Adipocyte (in vitro differentiated cells): Measurements from ENCODE around the gene ABCG2.
"Not testable (repeated sequence)": the region's sequence is repeated elsewhere in the genome, so short reads cannot be mapped to it uniquely, and the experiment has no call there.

Experiments
- DNase-seq: peaks from one replicate; pipeline ENCODE4 v3.0.0-alpha.2; 2015; ENCODE audit warnings: low read depth
- H3K27me3 ChIP-seq: replicated peaks from 2 replicates; pipeline ENCODE4 v1.7.0; 2013; ENCODE audit warnings: mild to moderate bottlenecking, low read length, moderate library complexity; ENCODE audit not compliant: control insufficient read depth, insufficient read depth
- H3K36me3 ChIP-seq: 2 replicates; pipeline ENCODE4 v1.7.0; 2013; ENCODE audit warnings: low read length, mild to moderate bottlenecking, moderate library complexity; ENCODE audit not compliant: control insufficient read depth, insufficient read depth, severe bottlenecking
- H3K4me1 ChIP-seq: 2 replicates; pipeline ENCODE4 v1.7.0; 2013; ENCODE audit warnings: mild to moderate bottlenecking, low read length, moderate library complexity; ENCODE audit not compliant: control insufficient read depth, insufficient read depth
- H3K4me3 ChIP-seq: 2 replicates; pipeline ENCODE4 v1.7.0; 2013; ENCODE audit warnings: mild to moderate bottlenecking, low read length, moderate library complexity
- H3K9ac ChIP-seq: 2 replicates; pipeline ENCODE4 v1.7.0; 2013; ENCODE audit warnings: mild to moderate bottlenecking, low read length, moderate library complexity
- H3K9me3 ChIP-seq: 2 replicates; pipeline ENCODE4 v1.7.0; 2013; ENCODE audit warnings: mild to moderate bottlenecking, low read length, moderate library complexity; ENCODE audit not compliant: control insufficient read depth

Gene ABCG2

GRCh38 chr4:88137112-88137511 is 21.3 kb downstream of the ABCG2 start:
- H3K27me3 ChIP-seq, result no peaks in the 10 kb centered on the region
- no peak overlapping the region for H3K9ac ChIP-seq
- peaks cover 18% of the 10 kb centered on the region for H3K4me1 ChIP-seq
- H3K36me3 ChIP-seq, result no peaks in the 10 kb centered on the region
- no peak for DNase-seq
- H3K9me3 ChIP-seq, result no peaks in the 10 kb centered on the region
- H3K4me3 ChIP-seq, result no peak overlapping the region

- no peak for DNase-seq
- no peak overlapping the region for H3K4me3 ChIP-seq
Measured at GRCh38 chr4:88136249-88136648, 22.2 kb downstream of the ABCG2 start.

GRCh38 chr4:88135356-88135663 is 23.1 kb downstream of the ABCG2 start:
- no peak for DNase-seq
- no peaks in the 10 kb centered on the region for H3K27me3 ChIP-seq

More at GRCh38 chr4:88136249-88136648, 22.2 kb downstream of the ABCG2 start:
- H3K27me3 ChIP-seq, result no peaks in the 10 kb centered on the region
- H3K9me3 ChIP-seq, result no peaks in the 10 kb centered on the region
- no peak overlapping the region for H3K9ac ChIP-seq
- H3K4me1 ChIP-seq, result peaks cover 18% of the 10 kb centered on the region
- no peaks in the 10 kb centered on the region for H3K36me3 ChIP-seq

DNA sequence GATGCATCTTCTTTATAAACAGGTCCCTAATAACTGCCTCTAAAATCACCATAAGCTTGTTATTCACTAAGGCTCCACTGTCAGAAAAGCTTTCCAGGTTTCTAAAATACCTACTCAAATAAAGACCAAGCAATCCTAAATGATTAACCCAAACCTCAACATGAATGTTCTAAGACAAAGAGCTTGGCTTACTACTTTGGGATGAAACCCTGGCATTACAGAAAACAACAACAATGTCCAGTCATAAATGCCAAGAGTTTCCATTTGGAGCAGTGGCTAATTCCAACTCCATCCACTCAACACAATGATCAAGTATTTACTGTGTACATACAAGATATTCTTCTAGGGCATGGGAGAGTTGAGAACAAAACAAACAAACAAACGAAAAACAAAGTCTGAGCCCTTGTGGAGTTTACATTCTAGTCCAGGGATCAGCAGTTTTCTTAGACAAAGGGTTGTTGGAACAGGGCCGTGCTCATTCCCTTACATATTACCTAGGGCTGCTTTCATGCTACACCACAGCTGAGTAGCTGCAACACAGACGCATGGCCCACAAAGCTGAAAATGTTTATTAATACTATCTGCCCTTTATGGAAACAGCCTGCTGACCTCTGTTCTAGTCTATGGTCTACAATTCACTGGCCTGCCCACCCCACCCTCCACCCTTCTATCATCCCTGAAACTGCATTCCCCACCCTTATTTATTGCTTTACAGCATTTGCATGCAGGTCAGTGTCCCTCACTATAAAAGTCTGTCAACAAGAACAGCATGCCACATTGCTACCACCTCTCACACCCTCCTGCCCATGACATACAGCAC is 23.7 kb downstream of the ABCG2 start:
- Histone ChIP-seq H3K36me3 (no peaks in the 10 kb centered on the region), H3K4me1 (peaks cover 18% of the 10 kb centered on the region), H3K9me3 (no peaks in the 10 kb centered on the region), H3K9ac (no peak overlapping the region), H3K27me3 (no peaks in the 10 kb centered on the region), H3K4me3 (no peak overlapping the region)
- DNase-seq, result no peak

More at GRCh38 chr4:88135356-88135663, 23.1 kb downstream of the ABCG2 start:
- Histone ChIP-seq H3K9ac (no peak overlapping the region), H3K4me1 (peaks cover 18% of the 10 kb centered on the region), H3K4me3 (no peak overlapping the region), H3K36me3 (no peaks in the 10 kb centered on the region), H3K9me3 (no peaks in the 10 kb centered on the region)

GRCh38 chr4:88134111-88134510 is 24.3 kb downstream of the ABCG2 start:
- Histone ChIP-seq H3K9me3 (no peaks in the 10 kb centered on the region), H3K36me3 (no peaks in the 10 kb centered on the region), H3K9ac (no peak overlapping the region), H3K4me1 (peaks cover 18% of the 10 kb centered on the region), H3K27me3 (no peaks in the 10 kb centered on the region), H3K4me3 (no peak overlapping the region)
- no peak for DNase-seq

GRCh38 chr4:88130544-88131305 is 27.7 kb downstream of the ABCG2 start:
- no peaks in the 10 kb centered on the region for H3K36me3 ChIP-seq
- DNase-seq, result no peak
- H3K9me3 ChIP-seq, result no peaks in the 10 kb centered on the region
- H3K9ac ChIP-seq, result no peak overlapping the region
- H3K27me3 ChIP-seq, result no peaks in the 10 kb centered on the region
- no peak overlapping the region for H3K4me3 ChIP-seq
- H3K4me1 ChIP-seq, result no peaks in the 10 kb centered on the region

DNA sequence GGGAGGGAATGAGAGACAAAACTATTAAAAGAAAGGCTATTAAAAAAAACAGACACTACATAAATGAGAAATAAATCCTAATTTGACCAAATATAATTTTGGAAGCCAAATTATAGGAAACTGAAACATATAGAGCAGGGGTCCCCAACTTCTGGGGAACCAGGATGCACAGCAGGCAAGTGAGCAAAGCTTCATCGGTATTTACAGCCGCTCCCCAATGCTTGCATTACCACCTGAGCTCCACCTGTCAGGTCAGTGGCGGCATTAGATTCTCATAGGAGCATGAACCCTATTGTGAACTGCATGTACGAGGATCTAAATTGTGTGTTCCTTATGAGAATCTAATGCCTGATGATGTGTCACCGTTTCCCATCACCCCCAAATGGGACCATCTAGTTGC is 28.4 kb downstream of the ABCG2 start:
- no peak overlapping the region for H3K4me3 ChIP-seq
- H3K9me3 ChIP-seq, result no peaks in the 10 kb centered on the region
- no peaks in the 10 kb centered on the region for H3K4me1 ChIP-seq
- no peak overlapping the region for H3K9ac ChIP-seq
- no peaks in the 10 kb centered on the region for H3K27me3 ChIP-seq
- no peaks in the 10 kb centered on the region for H3K36me3 ChIP-seq
- no peak for DNase-seq

GRCh38 chr4:88122260-88122659 is 36.2 kb downstream of the ABCG2 start:
- not testable (repeated sequence) for H3K4me3 ChIP-seq, DNase-seq
- peaks cover 13% of the 10 kb centered on the region for H3K9me3 ChIP-seq

DNA sequence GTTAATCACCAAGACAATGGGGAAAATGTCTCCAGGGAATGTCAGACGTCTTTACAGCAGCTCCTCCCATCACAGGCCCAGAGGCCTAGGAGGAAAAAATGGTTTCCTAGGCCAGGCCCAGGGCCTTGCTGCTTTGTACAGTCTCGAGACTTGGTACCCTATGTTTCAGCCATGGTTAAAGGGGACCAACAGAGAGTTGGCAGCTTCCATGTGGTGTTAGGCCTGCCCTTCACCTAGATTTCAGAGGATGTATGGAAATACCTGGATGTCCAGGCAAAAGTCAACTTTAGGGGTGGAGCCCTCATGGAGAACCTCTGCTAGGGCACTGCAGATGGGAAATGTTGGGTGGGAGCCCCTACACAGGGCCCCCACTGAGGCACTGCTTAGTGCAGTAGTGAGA is 38.5 kb downstream of the ABCG2 start:
- H3K4me3 ChIP-seq, result no peak overlapping the region
- no peaks in the 10 kb centered on the region for H3K4me1 ChIP-seq
- H3K36me3 ChIP-seq, result no peaks in the 10 kb centered on the region
- H3K27me3 ChIP-seq, result no peaks in the 10 kb centered on the region
- H3K9ac ChIP-seq, result no peak overlapping the region
- DNase-seq, result no peak
- H3K9me3 ChIP-seq, result peaks cover 13% of the 10 kb centered on the region

More at GRCh38 chr4:88122260-88122659, 36.2 kb downstream of the ABCG2 start:
- H3K36me3 ChIP-seq, H3K4me1 ChIP-seq, H3K27me3 ChIP-seq, H3K9ac ChIP-seq: not testable (repeated sequence)

DNA sequence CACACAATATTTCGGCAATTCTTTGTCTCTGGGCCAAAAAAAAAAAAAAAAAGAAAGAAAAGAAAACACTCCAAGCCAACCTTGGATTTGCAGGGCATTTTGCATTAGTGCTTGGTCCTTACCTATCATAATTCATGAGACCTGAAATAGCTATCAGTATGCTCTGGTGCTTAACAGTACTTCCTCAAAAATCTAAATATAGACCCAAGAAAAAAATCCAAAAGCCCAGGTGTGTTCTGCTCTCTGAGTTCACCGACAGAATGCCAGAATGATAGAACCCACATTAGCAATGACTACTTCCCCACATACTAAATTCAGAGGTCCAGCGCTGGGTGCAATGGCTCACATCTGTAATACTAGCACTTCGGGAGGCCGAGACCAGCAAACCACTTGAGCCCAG is 42.9 kb downstream of the ABCG2 start:
- Histone ChIP-seq H3K27me3 (no peaks in the 10 kb centered on the region), H3K9me3 (peaks cover 10% of the 10 kb centered on the region), H3K36me3 (no peaks in the 10 kb centered on the region), H3K4me3 (no peak overlapping the region), H3K9ac (no peak overlapping the region), H3K4me1 (no peaks in the 10 kb centered on the region)
- DNase-seq, result no peak

DNA sequence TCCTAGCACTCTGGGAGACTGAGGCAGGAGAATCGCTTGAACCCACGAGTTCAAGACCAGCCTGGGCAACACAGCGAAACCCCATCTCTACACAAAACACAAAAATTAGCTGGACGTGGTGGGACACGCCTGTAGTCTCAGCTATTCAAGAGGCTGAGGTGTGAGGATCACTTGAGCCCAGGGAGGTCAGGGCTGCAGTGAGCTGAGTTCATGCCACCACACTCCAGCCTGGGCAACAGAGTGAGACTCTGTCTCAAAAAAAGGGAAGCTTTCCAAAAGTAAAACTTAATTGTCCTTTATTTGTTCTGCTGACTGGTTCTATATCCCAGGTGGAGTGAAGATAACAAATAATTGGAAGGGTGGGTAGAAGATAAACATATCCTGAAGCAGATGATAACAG is 45.6 kb downstream of the ABCG2 start:
- Histone ChIP-seq H3K4me3 (no peak overlapping the region), H3K9ac (no peak overlapping the region), H3K36me3 (no peaks in the 10 kb centered on the region), H3K4me1 (peaks cover 8% of the 10 kb centered on the region), H3K27me3 (no peaks in the 10 kb centered on the region), H3K9me3 (no peaks in the 10 kb centered on the region)
- no peak for DNase-seq
